ENCODE data around the gene CENPVL1. TPM values are rescaled to one million over a fixed set of nuclear protein-coding genes. Genes with fewer than 3 reads are reported as not detected.

Gene CENPVL1
- not detected in 5 replicates for total RNA-seq (2022; extraction: Qiagen RNA extraction)

GRCh38 chrX:51710277-51711164, at the start of gene CENPVL1:
CENPVL1 (plus strand) TSS chrX:51710512; CDS start chrX:51710512, 0 bp downstream.

DNA sequence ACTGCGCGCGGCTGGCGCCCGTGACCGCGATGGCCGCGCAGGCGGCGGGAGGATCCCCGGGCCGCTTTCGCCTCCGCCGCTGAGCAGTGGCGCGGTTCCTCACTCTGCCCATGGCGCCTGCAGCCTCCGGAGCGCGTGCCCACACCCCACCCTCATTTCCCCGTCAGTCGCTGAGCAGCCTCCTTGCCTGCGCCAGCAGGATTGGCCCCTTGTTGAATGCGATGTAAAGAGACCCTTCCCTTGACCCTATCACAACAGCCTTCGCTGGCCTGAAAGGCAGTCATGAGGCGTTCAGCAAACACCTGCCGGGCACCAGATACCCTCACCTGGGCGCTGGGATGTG, 27.6 kb upstream of the CENPVL1 start, which contains the start of gene CENPVL2:
TSS of gene CENPVL2 (minus strand) at position 112 of the 343 bp plus-strand sequence. CDS start at position 112, 0 bp downstream.

GRCh38 chrX:51743179-51743957, 33.1 kb downstream of the CENPVL1 start, which contains the start of gene GSPT2:
GSPT2 (plus strand) TSS chrX:51743442; CDS start chrX:51743627, 185 bp downstream.

Other genes with a start within 250 kb of the CENPVL1 start
- gene NUDT11, start 213.9 kb upstream of the CENPVL1 start, total RNA-seq (2022; extraction: Qiagen RNA extraction) = 2.6 to 3.1 TPM (median 2.7 TPM) in 5 replicates
- gene CENPVL3, start 91.6 kb upstream of the CENPVL1 start, total RNA-seq (2022; extraction: Qiagen RNA extraction) = 0.13 to 0.18 TPM (median 0.14 TPM) in 5 replicates
- gene CENPVL2, start 27.7 kb upstream of the CENPVL1 start, total RNA-seq (2022; extraction: Qiagen RNA extraction) = not detected in 5 replicates
- 7.8 to 10.2 TPM (median 8.7 TPM) in 5 replicates for gene GSPT2, start 32.9 kb downstream of the CENPVL1 start, total RNA-seq (2022; extraction: Qiagen RNA extraction)
- gene MAGED1, start 183.1 kb downstream of the CENPVL1 start, total RNA-seq (2022; extraction: Qiagen RNA extraction) = 67.9 to 98.1 TPM (median 83.6 TPM) in 5 replicates